Activated B cell treated with CpG ODN at 0.5 μM for 24 hours (primary cell): ENCODE measurements around the gene ITSN2. TPM values are rescaled to one million over a fixed set of nuclear protein-coding genes. Genes with fewer than 3 reads are reported as not detected.

ENCODE experiments used
- ATAC-seq: fragments of 200-7000 bp; cut with Tn5 transposase; one replicate; pipeline ENCODE4 v1.10.0; 2021; ENCODE audit warnings: low read depth, mild to moderate bottlenecking, moderate library complexity
- CTCF ChIA-PET: fragments of 350-600 bp; sonication (Branson Sonifier 250); formaldehyde crosslinking; loops from one replicate; lab custom pipeline; 2021; ENCODE audit warnings: antibody characterized with exemption; lab: Charles Lee
- POLR2A ChIA-PET: fragments of 350-600 bp; sonication (Branson Sonifier 250); formaldehyde crosslinking; loops from one replicate; lab custom pipeline; 2021; ENCODE audit warnings: antibody characterized with exemption; lab: Charles Lee
- DNase-seq: peaks from one replicate; pipeline ENCODE4 v3.0.0; 2022
- H3K27ac Mint-ChIP-seq: one replicate; pipeline ENCODE4 v1.8.0; 2020; ENCODE audit warnings: mixed read lengths
- H3K27me3 Mint-ChIP-seq: one replicate; pipeline ENCODE4 v1.8.0; 2021; ENCODE audit warnings: mixed read lengths
- H3K36me3 Mint-ChIP-seq: one replicate; pipeline ENCODE4 v1.8.0; 2021; ENCODE audit warnings: low read depth, mixed read lengths
- H3K4me1 Mint-ChIP-seq: one replicate; pipeline ENCODE4 v1.8.0; 2021; ENCODE audit warnings: mixed read lengths
- H3K4me3 Mint-ChIP-seq: one replicate; pipeline ENCODE4 v1.8.0; 2020; ENCODE audit warnings: mild to moderate bottlenecking, mixed read lengths
- H3K9me3 Mint-ChIP-seq: one replicate; pipeline ENCODE4 v1.8.0; 2020; ENCODE audit warnings: mixed read lengths
- intact Hi-C: fragments of 100-400 bp; cut with micrococcal nuclease; formaldehyde crosslinking; loops from one replicate; pipeline ENCODE4 v1.15.1; 2024
- total RNA-seq: library from RNA; stranded (reverse); gene quantifications from 2 replicates; pipeline ENCODE4 v1.2.3, GENCODE V29; 2022
- TF ChIP-seq, protein P1 (sequence below): fragments of 200-600 bp; IDR thresholded peaks from one replicate; pipeline ENCODE4 v1.8.0; 2022; ENCODE audit warnings: antibody characterized with exemption, mild to moderate bottlenecking

Gene ITSN2
- total RNA-seq, 1 donor from 2014 or later: 156 TPM

GRCh38 chr2:24394998-24395397 is 34.7 kb upstream of the ITSN2 start:
- Mint-ChIP-seq H3K27me3 (peaks cover 3% of the 10 kb centered on the region), H3K4me1 (no peaks in the 10 kb centered on the region), H3K36me3 (no peaks in the 10 kb centered on the region), H3K27ac (no peak overlapping the region), H3K4me3 (no peak overlapping the region), H3K9me3 (no peaks in the 10 kb centered on the region)
- TF ChIP-seq, protein P1, sequence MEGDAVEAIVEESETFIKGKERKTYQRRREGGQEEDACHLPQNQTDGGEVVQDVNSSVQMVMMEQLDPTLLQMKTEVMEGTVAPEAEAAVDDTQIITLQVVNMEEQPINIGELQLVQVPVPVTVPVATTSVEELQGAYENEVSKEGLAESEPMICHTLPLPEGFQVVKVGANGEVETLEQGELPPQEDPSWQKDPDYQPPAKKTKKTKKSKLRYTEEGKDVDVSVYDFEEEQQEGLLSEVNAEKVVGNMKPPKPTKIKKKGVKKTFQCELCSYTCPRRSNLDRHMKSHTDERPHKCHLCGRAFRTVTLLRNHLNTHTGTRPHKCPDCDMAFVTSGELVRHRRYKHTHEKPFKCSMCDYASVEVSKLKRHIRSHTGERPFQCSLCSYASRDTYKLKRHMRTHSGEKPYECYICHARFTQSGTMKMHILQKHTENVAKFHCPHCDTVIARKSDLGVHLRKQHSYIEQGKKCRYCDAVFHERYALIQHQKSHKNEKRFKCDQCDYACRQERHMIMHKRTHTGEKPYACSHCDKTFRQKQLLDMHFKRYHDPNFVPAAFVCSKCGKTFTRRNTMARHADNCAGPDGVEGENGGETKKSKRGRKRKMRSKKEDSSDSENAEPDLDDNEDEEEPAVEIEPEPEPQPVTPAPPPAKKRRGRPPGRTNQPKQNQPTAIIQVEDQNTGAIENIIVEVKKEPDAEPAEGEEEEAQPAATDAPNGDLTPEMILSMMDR: no peak
- ATAC-seq (no peak), DNase-seq (no peak)
- intact Hi-C loops: no loop called here
- ChIA-PET POLR2A (interaction anchor here (0.6 to 0.7 kb wide), 2 partner anchors 175 to 1436 kb away, joined by 4 to 7 read pairs; no protein-coding TSS in a partner anchor), CTCF (no interaction called here)

DNA sequence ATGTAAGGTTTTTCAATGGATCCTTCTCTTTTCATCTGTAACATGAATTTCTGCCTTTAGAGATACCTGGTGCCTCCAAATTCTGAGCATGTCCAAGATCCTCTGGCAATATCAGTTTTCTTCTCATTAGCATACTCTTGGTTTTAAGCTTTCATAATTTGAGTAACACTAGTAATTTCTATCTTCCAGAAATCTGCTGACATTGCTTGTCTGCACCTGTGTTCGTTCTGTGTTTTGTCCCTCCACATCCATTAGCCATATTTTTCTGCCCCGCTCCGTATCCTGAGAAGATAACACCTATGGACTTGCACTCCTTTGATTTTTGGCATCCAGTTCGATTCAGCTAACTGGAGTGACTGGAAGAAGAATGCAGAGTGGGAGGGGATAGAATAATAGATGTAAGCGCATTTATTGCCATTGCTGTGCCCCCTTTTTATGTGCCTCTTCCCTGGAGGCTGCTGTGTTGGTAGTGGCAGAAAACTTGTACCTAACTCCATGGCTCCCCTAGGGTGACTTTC is 32.3 kb upstream of the ITSN2 start:
- Mint-ChIP-seq H3K36me3 (no peaks in the 10 kb centered on the region), H3K27ac (no peak overlapping the region), H3K27me3 (peaks cover 3% of the 10 kb centered on the region), H3K4me1 (no peaks in the 10 kb centered on the region), H3K4me3 (no peak overlapping the region), H3K9me3 (no peaks in the 10 kb centered on the region)
- POLR2A ChIA-PET: interaction anchor here (0.7 kb wide), 2 partner anchors 174 to 452 kb away, joined by 6 to 8 read pairs; no protein-coding TSS in a partner anchor
- TF ChIP-seq, protein P1: no peak
- no peak for DNase-seq
- intact Hi-C loops: no loop called here
- ATAC-seq: no peak
- CTCF ChIA-PET: no interaction called here

- no peaks in the 10 kb centered on the region for H3K9me3 Mint-ChIP-seq
- no peak overlapping the region for H3K4me3 Mint-ChIP-seq
- no peak for DNase-seq
- intact Hi-C loops: loop anchor here (10.0 kb wide), 1 partner anchor 561 kb away; no protein-coding TSS in a partner anchor
- H3K36me3 Mint-ChIP-seq: no peaks in the 10 kb centered on the region
- ChIA-PET CTCF (interaction anchor here (0.8 kb wide), 1 partner anchor 138 kb away, joined by 6 read pairs; no protein-coding TSS in a partner anchor), POLR2A (no interaction called here)
- TF ChIP-seq, protein P1: no peak
- no peak for ATAC-seq
- no peak overlapping the region for H3K27ac Mint-ChIP-seq
- no peaks in the 10 kb centered on the region for H3K27me3 Mint-ChIP-seq
- peaks cover 2% of the 10 kb centered on the region for H3K4me1 Mint-ChIP-seq
These were observed 25.0 kb upstream of the ITSN2 start for GRCh38 chr2:24385366-24385765.

DNA sequence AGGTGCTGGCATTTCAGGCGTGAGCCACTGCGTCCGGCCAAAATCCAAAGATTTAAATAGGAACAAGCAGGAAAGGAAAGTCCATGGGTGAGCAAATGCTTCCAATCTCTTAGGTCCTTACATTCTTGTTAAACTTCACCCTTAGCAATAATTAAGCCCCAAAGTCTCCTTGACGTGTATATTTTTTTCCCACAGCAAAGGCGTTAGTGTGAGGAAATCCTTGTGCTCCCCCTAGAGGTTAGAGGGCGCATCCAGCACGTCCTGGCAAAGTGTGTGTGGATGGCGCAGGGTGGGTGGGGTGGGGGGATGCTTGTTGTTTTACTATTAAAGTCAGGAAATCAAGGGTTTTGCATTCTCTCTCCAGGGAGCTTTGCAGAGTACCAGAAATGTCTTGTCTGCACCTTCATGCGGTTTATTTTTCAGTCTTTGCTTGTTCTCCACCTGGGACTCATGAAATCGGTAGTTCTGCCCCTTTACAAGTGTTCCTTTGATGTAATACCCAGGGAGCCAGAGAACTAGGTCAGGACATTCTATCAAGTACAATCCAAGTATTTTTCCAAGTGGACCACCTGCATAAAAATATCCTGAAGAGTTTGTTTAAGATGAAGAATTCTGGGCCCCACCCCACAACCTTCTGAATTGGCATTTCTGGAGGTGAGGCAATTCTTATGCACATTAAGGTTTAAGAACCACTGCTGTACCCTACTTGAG is 22.2 kb upstream of the ITSN2 start:
- Mint-ChIP-seq H3K9me3 (no peaks in the 10 kb centered on the region), H3K36me3 (no peaks in the 10 kb centered on the region), H3K4me1 (peaks cover 2% of the 10 kb centered on the region), H3K27me3 (no peaks in the 10 kb centered on the region), H3K27ac (no peak overlapping the region), H3K4me3 (no peak overlapping the region)
- ChIA-PET CTCF (interaction anchor here (1.0 to 1.1 kb wide), 2 partner anchors 22 kb away, joined by 3 read pairs; partner anchors contain the start of gene ITSN2), POLR2A (interaction anchor here (0.7 kb wide), 1 partner anchor 52 kb away, joined by 3 read pairs; no protein-coding TSS in a partner anchor)
- intact Hi-C loops: loop anchor here (1.0 to 10.0 kb wide), 8 partner anchors 22 to 558 kb away; partner anchors contain the start of gene ITSN2
- peak; percentile 35 for DNase-seq
- TF ChIP-seq, protein P1: no peak
- peak; percentile 97 for ATAC-seq

DNA sequence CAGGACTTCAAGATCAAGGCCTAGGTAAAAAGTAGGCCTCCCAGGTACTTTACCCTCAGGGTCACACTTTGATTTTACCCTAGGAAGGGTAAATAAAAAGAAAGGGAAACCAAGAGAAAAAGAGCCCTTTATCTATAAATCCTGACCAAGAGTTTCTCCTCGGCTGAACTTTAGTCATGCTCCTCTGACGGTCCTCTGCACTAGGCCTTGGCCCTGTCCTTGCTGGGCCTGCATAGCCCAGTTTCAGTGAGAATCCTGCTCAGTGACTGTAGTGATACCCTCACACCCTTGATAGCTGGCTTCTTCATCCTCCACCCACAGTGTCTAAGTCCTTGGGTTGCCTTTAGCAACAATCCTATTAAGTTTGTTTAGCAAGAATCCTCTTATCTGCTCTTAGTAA is 20.5 kb upstream of the ITSN2 start:
- ATAC-seq (no peak), DNase-seq (no peak)
- TF ChIP-seq, protein P1: no peak
- Mint-ChIP-seq H3K9me3 (no peaks in the 10 kb centered on the region), H3K27me3 (no peaks in the 10 kb centered on the region), H3K4me1 (peaks cover 2% of the 10 kb centered on the region), H3K36me3 (no peaks in the 10 kb centered on the region), H3K4me3 (no peak overlapping the region), H3K27ac (no peak overlapping the region)
- CTCF ChIA-PET: interaction anchor here (1.0 kb wide), 1 partner anchor 138 kb away, joined by 3 read pairs; no protein-coding TSS in a partner anchor
- intact Hi-C loops: loop anchor here (5.0 to 10.0 kb wide), 2 partner anchors 129 to 556 kb away; no protein-coding TSS in a partner anchor
- POLR2A ChIA-PET: interaction anchor here (0.7 kb wide), 1 partner anchor 84 kb away, joined by 6 read pairs; no protein-coding TSS in a partner anchor
